ENCODE measurements around the gene JAG1. TPM values are rescaled to one million over a fixed set of nuclear protein-coding genes. Genes with fewer than 3 reads are reported as not detected.

JAG1 gene
- polyA plus RNA-seq, 1 donor (not counting 4 experiments of a cell fraction or from before 2014, with no cell fraction given) = 84.2 TPM

- Histone ChIP-seq H4K20me1 (ENCODE audit: control insufficient read depth, extremely low read depth, insufficient read depth, low read length) (no peaks in the 10 kb centered on the region), H3K9me3 (ENCODE audit: control insufficient read depth, low read depth, low read length) (no peaks in the 10 kb centered on the region), H2AFZ (ENCODE audit: control insufficient read depth, low read length) (no peak overlapping the region), H3K36me3 (ENCODE audit: control insufficient read depth in 2 of 2, extremely low read depth in 1 of 2, insufficient read depth in 2 of 2, low read length in 2 of 2) (no peaks in the 10 kb centered on the region), H3K79me2 (ENCODE audit: control insufficient read depth, insufficient read depth, low read length) (no peaks in the 10 kb centered on the region), H3K9ac (ENCODE audit: control insufficient read depth, extremely low read depth, insufficient read depth, low read length) (no peak overlapping the region), H3K9me1 (ENCODE audit: control insufficient read depth, extremely low read depth, insufficient read depth, low read length) (no peaks in the 10 kb centered on the region), H3K27me3 (ENCODE audit: control insufficient read depth, extremely low read depth, insufficient read depth, low read length) (no peaks in the 10 kb centered on the region), H3K4me2 (ENCODE audit: control insufficient read depth, extremely low read depth, insufficient read depth, low read depth, low read length) (no peak overlapping the region), H3K4me3 (ENCODE audit: control insufficient read depth in 2 of 3, extremely low read depth in 1 of 3, insufficient read depth in 2 of 3, low read depth in 1 of 3, low read length in 3 of 3) (no peak overlapping the region), H3K4me1 (ENCODE audit: control insufficient read depth, extremely low read depth, insufficient read depth, low read length) (no peaks in the 10 kb centered on the region), H3K27ac (ENCODE audit: control insufficient read depth, insufficient read depth, low read length) (no peak overlapping the region)
- dilution Hi-C loops (cut with MboI; ENCODE audit: extremely low pct_ligation_motif_present, low sequenced_read_pairs) = no loop called here
- TF ChIP-seq CTCF (optimal IDR thresholded peaks at IDR 0.05 in 1 of 3, IDR thresholded peaks at IDR 0.05 in 1 of 3, conservative IDR thresholded peaks at IDR 0.05 in 1 of 3; ENCODE audit: extremely low read depth in 1 of 3, insufficient read depth in 2 of 3, low read length in 3 of 3) (no peak), EZH2 (IDR thresholded peaks at IDR 0.05; ENCODE audit: low read length) (no peak)
- no peak for DNase-seq (ENCODE audit: low read depth, low spot score)
- no peak for FAIRE-seq
Observed at GRCh38 chr20:10689385-10689784, 15.6 kb upstream of the JAG1 start.

- Histone ChIP-seq H3K9ac (ENCODE audit: control insufficient read depth, extremely low read depth, insufficient read depth, low read length) (no peak overlapping the region), H3K4me1 (ENCODE audit: control insufficient read depth, extremely low read depth, insufficient read depth, low read length) (no peaks in the 10 kb centered on the region), H3K4me3 (ENCODE audit: control insufficient read depth in 2 of 3, extremely low read depth in 1 of 3, insufficient read depth in 2 of 3, low read depth in 1 of 3, low read length in 3 of 3) (no peak overlapping the region), H3K9me1 (ENCODE audit: control insufficient read depth, extremely low read depth, insufficient read depth, low read length) (no peaks in the 10 kb centered on the region), H3K4me2 (ENCODE audit: control insufficient read depth, extremely low read depth, insufficient read depth, low read depth, low read length) (no peak overlapping the region), H2AFZ (ENCODE audit: control insufficient read depth, low read length) (no peak overlapping the region), H3K27ac (ENCODE audit: control insufficient read depth, insufficient read depth, low read length) (no peak overlapping the region), H3K36me3 (ENCODE audit: control insufficient read depth in 2 of 2, extremely low read depth in 1 of 2, insufficient read depth in 2 of 2, low read length in 2 of 2) (no peaks in the 10 kb centered on the region), H3K9me3 (ENCODE audit: control insufficient read depth, low read depth, low read length) (no peaks in the 10 kb centered on the region), H3K79me2 (ENCODE audit: control insufficient read depth, insufficient read depth, low read length) (no peaks in the 10 kb centered on the region), H4K20me1 (ENCODE audit: control insufficient read depth, extremely low read depth, insufficient read depth, low read length) (no peaks in the 10 kb centered on the region), H3K27me3 (ENCODE audit: control insufficient read depth, extremely low read depth, insufficient read depth, low read length) (no peaks in the 10 kb centered on the region)
- dilution Hi-C loops (cut with MboI; ENCODE audit: extremely low pct_ligation_motif_present, low sequenced_read_pairs) = no loop called here
- FAIRE-seq (no peak), DNase-seq (ENCODE audit: low read depth, low spot score) (no peak)
- TF ChIP-seq CTCF (optimal IDR thresholded peaks at IDR 0.05 in 1 of 3, IDR thresholded peaks at IDR 0.05 in 1 of 3, conservative IDR thresholded peaks at IDR 0.05 in 1 of 3; ENCODE audit: extremely low read depth in 1 of 3, insufficient read depth in 2 of 3, low read length in 3 of 3) (no peak), EZH2 (IDR thresholded peaks at IDR 0.05; ENCODE audit: low read length) (no peak)
Observed at GRCh38 chr20:10687895-10688294, 14.1 kb upstream of the JAG1 start.
